SKM-1 (cell line): ENCODE measurements around the gene MLKL.
A peak's percentile ranks its signal among the peaks of the same experiment; 100 is the strongest.

Experiments
- DNase-seq: peaks from one replicate; lab custom pipeline; 2025; ENCODE audit not compliant: unreplicated experiment; lab: John Stamatoyannopoulos, UW

Gene MLKL

GRCh38 chr16:74700438-74701225, at the start of gene MLKL:
Gene MLKL, minus strand, starts transcription at chr16:74700862. Its CDS starts 5,105 bp downstream, at chr16:74695757.
- peak; percentile 94 for DNase-seq

DNA sequence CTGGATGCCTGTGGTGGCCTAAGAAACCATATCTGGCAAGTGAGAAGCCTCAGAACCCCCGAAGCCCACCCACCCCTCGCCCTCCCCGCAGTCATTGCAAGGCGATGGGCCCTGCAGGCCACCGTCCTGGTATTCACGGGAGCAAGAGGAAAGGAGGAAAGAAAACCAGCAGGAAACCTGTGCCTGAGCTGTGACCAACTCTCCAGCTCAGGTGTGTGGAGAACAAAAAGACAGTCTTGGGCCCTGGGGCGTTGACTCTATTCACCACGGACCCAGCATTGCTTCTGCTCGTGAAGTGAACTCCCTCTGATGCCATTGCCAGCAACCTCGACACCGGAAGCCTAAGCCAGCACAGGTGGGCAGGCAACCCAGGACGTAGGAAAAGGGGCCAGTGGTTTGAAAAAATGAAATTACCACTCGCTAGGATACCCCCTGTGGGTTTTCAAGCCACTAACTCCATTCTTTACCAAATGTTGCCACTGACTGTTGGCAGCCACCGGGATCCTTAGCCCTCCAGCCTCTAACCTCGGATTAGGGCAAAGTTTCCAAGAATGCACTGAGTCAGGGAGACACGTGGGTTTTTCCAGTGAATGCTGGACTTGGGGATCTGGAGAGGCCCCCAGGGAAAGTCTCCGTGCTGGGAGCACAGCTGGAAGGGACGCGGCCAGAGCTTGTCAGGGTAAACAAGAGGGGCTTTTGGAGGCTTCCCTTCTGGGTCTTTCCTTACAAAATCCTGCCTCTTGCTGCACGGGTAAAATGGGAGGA, 48.8 kb upstream of the MLKL start:
- no peak for DNase-seq

DNA sequence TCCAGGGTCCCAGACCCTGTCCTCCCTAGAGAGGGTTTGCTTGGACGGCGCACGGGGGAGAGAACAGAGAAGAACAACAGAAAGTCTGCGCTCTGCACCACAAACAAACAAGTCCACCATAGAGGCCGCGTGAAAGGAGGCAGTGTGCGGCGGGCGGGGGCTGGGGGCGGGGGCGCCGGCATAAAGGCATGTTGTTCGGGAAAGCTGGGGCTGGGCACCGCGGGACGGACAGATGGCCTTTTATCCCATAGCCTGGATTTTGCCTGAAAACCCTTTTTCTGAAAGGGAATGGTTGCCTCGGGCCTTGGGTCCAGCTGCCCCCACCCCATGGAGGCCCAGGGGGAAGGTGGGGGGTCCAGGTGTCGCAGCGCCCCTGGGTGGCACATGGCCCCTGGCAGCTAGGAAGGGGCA, 48.0 kb upstream of the MLKL start:
- no peak for DNase-seq

- no peak for DNase-seq
Measured at GRCh38 chr16:74747716-74748615, 47.3 kb upstream of the MLKL start.

DNA sequence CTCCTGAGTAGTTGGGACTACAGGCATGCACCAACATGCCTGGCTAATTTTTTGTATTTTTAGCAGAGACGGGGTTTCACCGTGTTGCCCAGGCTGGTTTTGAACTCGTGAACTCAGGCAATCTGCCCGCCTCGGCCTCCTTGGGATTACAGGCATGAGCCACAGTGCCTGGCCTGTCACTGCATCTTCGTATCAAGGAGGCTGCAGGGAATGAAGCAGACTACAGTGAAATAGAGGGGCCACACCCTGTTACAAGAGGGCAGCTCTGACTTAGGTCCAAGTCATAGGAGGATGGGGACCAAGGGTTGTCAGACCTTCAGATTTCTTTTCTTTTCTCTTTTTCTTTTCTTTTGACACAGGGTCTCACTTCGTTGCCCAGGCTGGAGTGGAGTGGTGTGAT, 45.3 kb upstream of the MLKL start:
- DNase-seq = no peak

GRCh38 chr16:74745109-74745615, 44.5 kb upstream of the MLKL start:
- no peak for DNase-seq

- DNase-seq = no peak
Measured at GRCh38 chr16:74744566-74744965, 43.9 kb upstream of the MLKL start.

DNA sequence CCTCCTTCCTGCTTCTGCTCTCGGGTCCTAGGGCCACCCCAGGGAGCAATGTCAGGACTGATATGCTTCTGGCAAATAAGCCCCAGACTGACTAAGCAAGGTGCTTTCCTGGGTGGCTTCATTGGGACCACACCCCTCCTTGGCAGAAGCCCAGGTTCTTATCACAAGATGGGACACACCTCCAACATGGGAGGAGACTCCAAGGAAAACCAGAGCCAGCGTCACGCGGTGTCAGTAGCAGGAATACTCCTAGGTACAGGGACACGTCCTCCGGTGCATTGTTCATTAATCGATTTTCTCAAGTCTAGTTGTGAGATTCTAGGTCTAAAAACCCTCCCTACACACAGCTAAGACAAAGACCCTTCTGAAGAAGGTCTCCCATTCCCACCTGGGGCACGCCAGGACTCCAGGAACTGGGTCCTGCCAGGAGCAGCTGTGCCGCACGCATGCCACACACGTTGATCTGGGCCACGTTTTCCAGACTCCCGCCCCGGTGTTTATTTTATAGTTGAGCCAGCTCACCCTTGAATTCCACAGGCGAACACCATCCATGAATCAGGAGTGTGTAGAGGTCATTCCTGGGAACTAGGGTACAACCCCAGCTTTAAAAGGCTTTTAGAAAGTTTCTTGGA, 43.1 kb upstream of the MLKL start:
- DNase-seq = no peak

GRCh38 chr16:74743045-74743667, 42.5 kb upstream of the MLKL start:
- no peak for DNase-seq

DNA sequence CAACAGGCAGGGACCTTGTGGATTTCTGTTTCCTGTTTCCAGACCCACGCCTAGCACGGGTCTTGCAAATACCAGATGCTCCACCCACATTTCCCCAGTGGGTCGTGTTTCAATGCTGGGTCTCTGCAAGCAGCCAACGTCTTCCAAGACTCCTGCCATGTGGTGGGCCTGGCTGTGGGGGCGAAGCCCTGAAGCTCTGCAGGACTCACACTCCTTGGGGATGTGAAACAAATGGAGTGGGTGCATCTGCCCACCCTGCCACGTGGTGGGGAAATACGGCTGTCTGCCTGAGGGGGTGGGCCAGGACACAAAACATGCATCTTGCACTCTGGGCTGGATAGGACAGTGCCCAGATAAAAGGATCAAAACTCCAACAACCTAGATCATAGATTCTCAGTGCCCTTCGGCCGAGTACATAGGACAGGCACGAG, 41.4 kb upstream of the MLKL start:
- DNase-seq = no peak

GRCh38 chr16:74740795-74741304, 40.2 kb upstream of the MLKL start:
- no peak for DNase-seq

- DNase-seq = no peak
Measured at GRCh38 chr16:74739275-74739674, 38.6 kb upstream of the MLKL start.

DNA sequence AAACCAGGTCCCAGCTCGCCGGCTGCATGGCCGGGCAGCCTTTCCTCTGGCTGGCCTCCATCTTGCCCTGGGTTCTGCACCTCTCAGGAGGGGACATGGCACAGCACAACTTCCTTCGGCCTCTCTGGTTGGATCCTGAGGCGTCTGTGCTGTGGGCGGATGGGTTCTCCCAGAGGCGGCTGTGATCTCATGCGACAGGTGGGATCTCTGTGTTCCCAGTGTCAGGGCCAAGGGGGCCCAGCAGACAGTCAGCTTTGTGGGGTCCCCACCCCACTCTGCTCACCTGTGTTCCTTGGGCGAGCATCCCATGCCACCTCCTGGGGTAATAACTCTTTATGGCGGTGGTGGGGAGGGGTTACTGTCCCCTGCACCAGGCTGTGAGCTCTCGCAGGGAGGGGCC, 38.2 kb upstream of the MLKL start:
- DNase-seq = no peak

DNA sequence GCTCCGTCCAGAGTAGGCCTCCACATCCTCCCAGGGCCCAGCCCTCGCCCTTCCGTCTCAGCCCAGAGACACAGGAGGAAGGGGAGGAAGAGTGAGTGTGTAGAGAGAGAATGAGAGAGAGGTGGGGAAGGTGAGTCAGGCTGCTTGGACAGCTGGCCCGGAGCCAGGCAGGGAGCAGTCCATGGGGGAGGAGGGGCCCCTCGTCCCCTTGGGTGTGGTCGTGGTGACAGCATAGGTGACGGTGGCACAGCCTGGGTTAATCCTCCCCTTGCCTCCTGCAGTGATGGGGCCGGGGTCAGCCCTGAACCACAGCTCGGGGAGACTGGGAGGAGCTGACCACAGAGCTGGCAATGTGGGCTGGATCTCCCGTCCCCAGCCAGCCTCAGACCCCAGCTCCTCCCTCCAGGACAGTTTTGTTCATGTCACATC, 37.5 kb upstream of the MLKL start:
- DNase-seq = no peak

DNA sequence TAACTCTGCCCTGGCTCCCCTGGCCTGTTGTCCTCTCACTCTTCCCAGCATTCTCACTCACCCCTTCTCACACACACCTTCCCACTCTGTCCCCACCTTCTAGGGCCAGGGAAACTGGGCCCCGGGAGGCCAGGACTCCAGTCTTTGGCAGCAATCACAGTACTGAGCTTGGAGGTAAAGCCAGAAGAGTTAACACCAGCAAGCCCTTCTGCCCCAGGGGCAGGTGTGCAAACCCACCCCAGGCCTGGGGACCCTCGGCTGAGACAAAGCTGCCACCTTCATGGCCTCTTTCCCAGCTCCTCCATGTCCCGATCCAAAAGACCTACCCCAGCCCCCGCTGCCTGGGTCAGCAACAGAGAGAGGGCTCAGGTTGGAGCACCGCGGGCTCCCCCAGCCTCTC, 36.9 kb upstream of the MLKL start:
- no peak for DNase-seq

GRCh38 chr16:74736531-74737157, 36.0 kb upstream of the MLKL start:
- DNase-seq = no peak

DNA sequence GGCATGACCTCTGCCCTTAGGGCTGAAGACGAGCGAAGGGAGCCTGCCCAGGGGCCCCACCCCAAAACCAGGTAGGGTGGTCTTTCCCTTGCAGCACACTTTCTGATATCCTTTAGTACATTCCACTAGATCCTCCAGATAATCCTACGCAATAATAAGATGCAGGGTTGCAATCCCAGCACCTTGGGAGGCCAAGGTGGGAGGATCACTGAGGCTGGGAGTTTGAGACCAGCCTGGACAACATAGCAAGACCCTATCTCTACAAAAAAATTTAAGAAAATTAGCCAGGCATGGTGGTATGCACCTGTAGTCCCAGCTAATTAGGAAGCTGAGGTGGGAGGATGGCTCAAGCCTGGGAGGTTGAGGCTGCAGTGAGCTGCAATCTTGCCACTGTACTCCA, 34.9 kb upstream of the MLKL start:
- no peak for DNase-seq

DNA sequence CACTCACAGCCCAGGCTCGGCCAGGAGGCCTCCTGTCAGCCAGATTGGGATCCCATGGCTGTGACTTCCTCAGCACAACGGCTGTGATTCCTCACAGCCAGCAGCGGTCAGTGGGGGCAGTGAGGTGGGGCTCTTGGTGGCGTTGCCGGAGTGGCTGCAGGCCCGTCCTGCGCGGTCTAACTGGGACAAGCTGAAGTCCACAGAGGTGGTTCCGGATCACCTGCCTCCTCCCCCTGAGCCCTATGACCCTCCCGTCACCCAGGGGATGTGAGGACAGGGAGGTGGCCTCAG, 34.4 kb upstream of the MLKL start:
- DNase-seq = no peak

DNA sequence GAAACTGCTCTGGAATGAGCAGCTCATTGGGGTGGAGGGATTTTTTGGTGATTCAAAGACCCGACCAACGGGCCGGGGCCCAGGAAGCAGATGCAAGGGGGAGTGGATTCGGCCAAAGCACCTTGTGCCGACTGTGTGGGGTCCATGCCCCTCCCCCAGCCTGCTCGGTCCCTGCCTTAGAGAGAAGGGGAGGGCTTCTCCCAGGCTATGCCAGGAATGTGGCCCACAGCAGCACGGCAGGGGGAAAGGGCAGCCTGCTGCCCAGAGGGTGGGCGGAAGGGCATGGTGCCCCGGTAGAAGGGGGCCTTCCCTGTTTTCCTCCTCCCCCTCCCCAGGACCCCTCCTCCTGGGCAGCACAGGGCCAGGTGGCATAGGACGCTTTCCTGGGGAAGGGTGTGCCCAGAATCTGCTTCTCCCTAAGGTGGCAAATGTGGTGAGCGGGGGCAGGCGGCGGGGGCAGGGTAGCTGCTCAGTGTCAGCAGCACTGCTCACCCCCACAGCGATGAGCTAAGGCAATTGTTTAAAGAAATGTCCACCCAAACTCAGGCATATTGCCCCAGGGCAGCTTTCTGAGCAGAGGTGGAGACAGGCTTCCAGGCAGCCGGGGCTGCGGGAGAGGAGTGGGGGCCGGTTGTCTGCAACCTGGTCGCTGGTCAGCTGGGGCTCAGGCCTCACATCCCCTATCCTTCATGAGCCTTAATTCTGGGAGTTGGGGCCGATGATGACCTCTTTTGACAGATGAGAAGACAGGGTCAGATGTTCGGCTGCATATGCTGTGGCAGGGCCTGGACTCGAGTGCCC, 33.9 kb upstream of the MLKL start:
- no peak for DNase-seq
